ENCODE data around the gene ATP10A. TPM values are rescaled to one million over a fixed set of nuclear protein-coding genes. Genes with fewer than 3 reads are reported as not detected.
A peak's percentile ranks its signal among the peaks of the same experiment; 100 is the strongest.

Gene ATP10A
- 10 to 100 TPM; 28.6 to 36.8 TPM for total RNA-seq
- 28.6 to 32.8 reads per million in 2 donors for total RNA-seq

- Mint-ChIP-seq H3K27me3 (peaks cover 8% of the 10 kb centered on the region), H3K4me3 (peak within 1 kb of the TSS; percentile 95), H3K4me1 (peaks cover 36% of the 10 kb centered on the region), H3K36me3 (ENCODE audit: low read depth) (peaks cover 1% of the 10 kb centered on the region), H3K27ac (peak within 1 kb of the TSS; percentile 97)
- DNase-seq (peak in 1 of 3 donors; percentile 27), ATAC-seq (no peak)
- no peaks in the 10 kb centered on the region for H3K9me3 ChIP-seq (ENCODE audit: control insufficient read depth, low read length, poor library complexity, severe bottlenecking)
Observed at GRCh38 chr15:25863111-25863967, at the start of gene ATP10A. TSS of gene ATP10A (minus strand) at chr15:25863327. CDS start at chr15:25863096, 231 bp downstream.

- Mint-ChIP-seq H3K36me3 (ENCODE audit: low read depth) (no peaks in the 10 kb centered on the region), H3K4me3 (no peak overlapping the region), H3K27me3 (no peaks in the 10 kb centered on the region), H3K4me1 (no peaks in the 10 kb centered on the region), H3K27ac (no peak overlapping the region)
- no peak for DNase-seq
- no peak for ATAC-seq
- no peaks in the 10 kb centered on the region for H3K9me3 ChIP-seq (ENCODE audit: control insufficient read depth, low read length, poor library complexity, severe bottlenecking)
Observed at GRCh38 chr15:25912035-25912434, 48.9 kb upstream of the ATP10A start.

GRCh38 chr15:25910832-25911231 lies 47.7 kb upstream of the ATP10A start:
- H3K27ac Mint-ChIP-seq: no peak overlapping the region
- H3K9me3 ChIP-seq (ENCODE audit: control insufficient read depth, low read length, poor library complexity, severe bottlenecking): no peaks in the 10 kb centered on the region

GRCh38 chr15:25909806-25910205 lies 46.7 kb upstream of the ATP10A start:
- ATAC-seq: no peak
- H3K4me3 Mint-ChIP-seq: no peak overlapping the region
- H3K27me3 Mint-ChIP-seq: no peaks in the 10 kb centered on the region
- H3K9me3 ChIP-seq (ENCODE audit: control insufficient read depth, low read length, poor library complexity, severe bottlenecking): no peaks in the 10 kb centered on the region
- DNase-seq: no peak
- no peaks in the 10 kb centered on the region for H3K36me3 Mint-ChIP-seq (ENCODE audit: low read depth)
- H3K4me1 Mint-ChIP-seq: no peaks in the 10 kb centered on the region
- no peak overlapping the region for H3K27ac Mint-ChIP-seq

More at GRCh38 chr15:25910832-25911231, 47.7 kb upstream of the ATP10A start:
- no peaks in the 10 kb centered on the region for H3K36me3 Mint-ChIP-seq (ENCODE audit: low read depth)
- no peaks in the 10 kb centered on the region for H3K27me3 Mint-ChIP-seq
- no peak for DNase-seq
- no peak for ATAC-seq
- H3K4me1 Mint-ChIP-seq: no peaks in the 10 kb centered on the region
- H3K4me3 Mint-ChIP-seq: no peak overlapping the region

GRCh38 chr15:25909325-25909724 lies 46.2 kb upstream of the ATP10A start:
- H3K36me3 Mint-ChIP-seq (ENCODE audit: low read depth): no peaks in the 10 kb centered on the region
- no peak for DNase-seq
- no peak overlapping the region for H3K27ac Mint-ChIP-seq

GRCh38 chr15:25905140-25905539 lies 42.0 kb upstream of the ATP10A start:
- ATAC-seq (no peak), DNase-seq (no peak)
- H3K9me3 ChIP-seq (ENCODE audit: control insufficient read depth, low read length, poor library complexity, severe bottlenecking): no peaks in the 10 kb centered on the region
- Mint-ChIP-seq H3K4me3 (no peak overlapping the region), H3K27ac (no peak overlapping the region), H3K36me3 (ENCODE audit: low read depth) (no peaks in the 10 kb centered on the region), H3K27me3 (no peaks in the 10 kb centered on the region), H3K4me1 (peaks cover 8% of the 10 kb centered on the region)

More at GRCh38 chr15:25909325-25909724, 46.2 kb upstream of the ATP10A start:
- Mint-ChIP-seq H3K4me3 (no peak overlapping the region), H3K4me1 (no peaks in the 10 kb centered on the region), H3K27me3 (no peaks in the 10 kb centered on the region)
- no peaks in the 10 kb centered on the region for H3K9me3 ChIP-seq (ENCODE audit: control insufficient read depth, low read length, poor library complexity, severe bottlenecking)
- ATAC-seq: no peak

GRCh38 chr15:25903024-25903581 lies 40.0 kb upstream of the ATP10A start:
- no peak for DNase-seq
- Mint-ChIP-seq H3K36me3 (ENCODE audit: low read depth) (no peaks in the 10 kb centered on the region), H3K27me3 (no peaks in the 10 kb centered on the region), H3K27ac (no peak overlapping the region), H3K4me1 (peaks cover 8% of the 10 kb centered on the region), H3K4me3 (no peak overlapping the region)
- no peak for ATAC-seq
- H3K9me3 ChIP-seq (ENCODE audit: control insufficient read depth, low read length, poor library complexity, severe bottlenecking): no peaks in the 10 kb centered on the region

- DNase-seq (no peak), ATAC-seq (no peak)
- H3K36me3 Mint-ChIP-seq (ENCODE audit: low read depth): no peaks in the 10 kb centered on the region
- H3K4me1 Mint-ChIP-seq: peaks cover 8% of the 10 kb centered on the region
- H3K4me3 Mint-ChIP-seq: no peak overlapping the region
- no peaks in the 10 kb centered on the region for H3K27me3 Mint-ChIP-seq
- no peak overlapping the region for H3K27ac Mint-ChIP-seq
- no peaks in the 10 kb centered on the region for H3K9me3 ChIP-seq (ENCODE audit: control insufficient read depth, low read length, poor library complexity, severe bottlenecking)
Observed at GRCh38 chr15:25901811-25902605, 38.9 kb upstream of the ATP10A start.

GRCh38 chr15:25900901-25901300 lies 37.8 kb upstream of the ATP10A start:
- ATAC-seq (no peak), DNase-seq (no peak)
- peaks cover 8% of the 10 kb centered on the region for H3K4me1 Mint-ChIP-seq
- no peak overlapping the region for H3K27ac Mint-ChIP-seq
- H3K4me3 Mint-ChIP-seq: no peak overlapping the region
- no peaks in the 10 kb centered on the region for H3K27me3 Mint-ChIP-seq
- no peaks in the 10 kb centered on the region for H3K9me3 ChIP-seq (ENCODE audit: control insufficient read depth, low read length, poor library complexity, severe bottlenecking)
- H3K36me3 Mint-ChIP-seq (ENCODE audit: low read depth): no peaks in the 10 kb centered on the region

- Mint-ChIP-seq H3K4me1 (peaks cover 8% of the 10 kb centered on the region), H3K4me3 (no peak overlapping the region), H3K27ac (no peak overlapping the region), H3K36me3 (ENCODE audit: low read depth) (no peaks in the 10 kb centered on the region), H3K27me3 (no peaks in the 10 kb centered on the region)
- ATAC-seq (no peak), DNase-seq (no peak)
- H3K9me3 ChIP-seq (ENCODE audit: control insufficient read depth, low read length, poor library complexity, severe bottlenecking): no peaks in the 10 kb centered on the region
Observed at GRCh38 chr15:25900431-25900830, 37.3 kb upstream of the ATP10A start.

GRCh38 chr15:25899870-25900269 lies 36.7 kb upstream of the ATP10A start:
- no peaks in the 10 kb centered on the region for H3K9me3 ChIP-seq (ENCODE audit: control insufficient read depth, low read length, poor library complexity, severe bottlenecking)
- Mint-ChIP-seq H3K27me3 (no peaks in the 10 kb centered on the region), H3K4me3 (no peak overlapping the region), H3K36me3 (ENCODE audit: low read depth) (no peaks in the 10 kb centered on the region), H3K27ac (no peak overlapping the region), H3K4me1 (peaks cover 8% of the 10 kb centered on the region)
- no peak for DNase-seq
- ATAC-seq: no peak

GRCh38 chr15:25897658-25898057 lies 34.5 kb upstream of the ATP10A start:
- H3K4me1 Mint-ChIP-seq: no peaks in the 10 kb centered on the region

GRCh38 chr15:25894371-25894902 lies 31.3 kb upstream of the ATP10A start:
- Mint-ChIP-seq H3K27me3 (peaks cover 24% of the 10 kb centered on the region), H3K4me1 (no peaks in the 10 kb centered on the region), H3K27ac (no peak overlapping the region), H3K4me3 (no peak overlapping the region), H3K36me3 (ENCODE audit: low read depth) (no peaks in the 10 kb centered on the region)
- DNase-seq (no peak), ATAC-seq (no peak)
- H3K9me3 ChIP-seq (ENCODE audit: control insufficient read depth, low read length, poor library complexity, severe bottlenecking): no peaks in the 10 kb centered on the region

More at GRCh38 chr15:25897658-25898057, 34.5 kb upstream of the ATP10A start:
- Mint-ChIP-seq H3K4me3 (no peak overlapping the region), H3K27me3 (peaks cover 9% of the 10 kb centered on the region), H3K27ac (no peak overlapping the region), H3K36me3 (ENCODE audit: low read depth) (no peaks in the 10 kb centered on the region)
- ATAC-seq (no peak), DNase-seq (no peak)
- H3K9me3 ChIP-seq (ENCODE audit: control insufficient read depth, low read length, poor library complexity, severe bottlenecking): no peaks in the 10 kb centered on the region

All from T-helper 17 cell (primary cell).